Endothelial cell (in vitro differentiated cells): ENCODE measurements around the gene IL34. TPM values are rescaled to one million over a fixed set of nuclear protein-coding genes. Genes with fewer than 3 reads are reported as not detected.

Experiments used
- DNase-seq: peaks from one replicate; pipeline ENCODE4 v3.0.0; 2021; ENCODE audit warnings: low spot score
- H3K27ac Mint-ChIP-seq: one replicate; pipeline ENCODE4 v1.8.0; 2021; ENCODE audit warnings: mixed read lengths, inconsistent platforms; ENCODE audit not compliant: unreplicated experiment
- H3K27me3 Mint-ChIP-seq: one replicate; pipeline ENCODE4 v1.8.0; 2021; ENCODE audit warnings: mild to moderate bottlenecking, moderate library complexity, mixed read lengths, inconsistent platforms; ENCODE audit not compliant: unreplicated experiment
- H3K36me3 Mint-ChIP-seq: one replicate; pipeline ENCODE4 v1.8.0; 2021; ENCODE audit warnings: mild to moderate bottlenecking, low read depth, mixed read lengths, inconsistent platforms; ENCODE audit not compliant: unreplicated experiment
- H3K4me1 Mint-ChIP-seq: one replicate; pipeline ENCODE4 v1.8.0; 2021; ENCODE audit warnings: mild to moderate bottlenecking, mixed read lengths, inconsistent platforms; ENCODE audit not compliant: unreplicated experiment
- H3K4me3 Mint-ChIP-seq: one replicate; pipeline ENCODE4 v1.8.0; 2021; ENCODE audit warnings: mild to moderate bottlenecking, mixed read lengths, inconsistent platforms; ENCODE audit not compliant: unreplicated experiment
- H3K9me3 Mint-ChIP-seq: one replicate; pipeline ENCODE4 v1.8.0; 2021; ENCODE audit warnings: mixed read lengths, inconsistent platforms; ENCODE audit not compliant: unreplicated experiment
- CTCF ChIP-seq: fragments of 200-600 bp; sonication (generic); IDR thresholded peaks from one replicate; pipeline ENCODE4 v1.5.0; 2021; ENCODE audit warnings: antibody characterized with exemption; ENCODE audit not compliant: unreplicated experiment
- total RNA-seq: library from RNA; stranded (reverse); fragmentation: NEBNext Ultra II Directional; extraction: Animal tissue kit (Norgen Biotek cat#: 25700); gene quantifications from one replicate; pipeline ENCODE4 v1.2.1, GENCODE V29; 2021; ENCODE audit not compliant: unreplicated experiment

IL34 gene
- total RNA-seq, 1 donor from 2014 or later: 1.6 TPM

- H3K36me3 Mint-ChIP-seq: peaks cover 14% of the 10 kb centered on the region
- DNase-seq: no peak
- H3K4me1 Mint-ChIP-seq: peaks cover 3% of the 10 kb centered on the region
- no peak overlapping the region for H3K4me3 Mint-ChIP-seq
- no peak for TF ChIP-seq CTCF
- no peaks in the 10 kb centered on the region for H3K9me3 Mint-ChIP-seq
- H3K27ac Mint-ChIP-seq: no peak overlapping the region
- peaks cover 7% of the 10 kb centered on the region for H3K27me3 Mint-ChIP-seq
Observed at GRCh38 chr16:70661918-70662641, 15.7 kb downstream of the IL34 start.

- no peak for TF ChIP-seq CTCF
- DNase-seq: no peak
- H3K27ac Mint-ChIP-seq: no peak overlapping the region
Observed at GRCh38 chr16:70662991-70663523, 16.7 kb downstream of the IL34 start.

GRCh38 chr16:70663524-70664324, 17.4 kb downstream of the IL34 start:
- peaks cover 27% of the 10 kb centered on the region for H3K36me3 Mint-ChIP-seq
- no peak for DNase-seq
- no peaks in the 10 kb centered on the region for H3K9me3 Mint-ChIP-seq
- H3K4me3 Mint-ChIP-seq: no peak overlapping the region
- H3K4me1 Mint-ChIP-seq: peaks cover 3% of the 10 kb centered on the region
- H3K27me3 Mint-ChIP-seq: peaks cover 7% of the 10 kb centered on the region
- H3K27ac Mint-ChIP-seq: no peak overlapping the region
- TF ChIP-seq CTCF: no peak

More at GRCh38 chr16:70662991-70663523, 16.7 kb downstream of the IL34 start:
- Mint-ChIP-seq H3K9me3 (no peaks in the 10 kb centered on the region), H3K27me3 (peaks cover 7% of the 10 kb centered on the region), H3K4me1 (peaks cover 3% of the 10 kb centered on the region), H3K36me3 (peaks cover 21% of the 10 kb centered on the region), H3K4me3 (no peak overlapping the region)

GRCh38 chr16:70664325-70665112, 18.2 kb downstream of the IL34 start:
- DNase-seq: no peak
- Mint-ChIP-seq H3K9me3 (no peaks in the 10 kb centered on the region), H3K27me3 (peaks cover 7% of the 10 kb centered on the region), H3K4me1 (peaks cover 3% of the 10 kb centered on the region), H3K4me3 (no peak overlapping the region), H3K36me3 (peaks cover 33% of the 10 kb centered on the region), H3K27ac (no peak overlapping the region)
- no peak for TF ChIP-seq CTCF
